Astrocyte (in vitro differentiated cells and primary cell): ENCODE data around the gene FBN3. TPM values are rescaled to one million over a fixed set of nuclear protein-coding genes. Genes with fewer than 3 reads are reported as not detected.

Source experiments
- DNase-seq: peaks from one replicate; pipeline ENCODE4 v3.0.0-alpha.2; 2010; ENCODE audit warnings: low read depth
- FAIRE-seq: peaks from 2 replicates; lab custom pipeline; 2011; peaks lifted over from hg19 to GRCh38; lab: Jason Lieb, UNC
- H2AFZ ChIP-seq: 2 replicates; pipeline ENCODE4 v1.6.0; 2012; ENCODE audit warnings: low read depth, low read length, inconsistent platforms
- H3K27ac ChIP-seq: 2 replicates; pipeline ENCODE4 v1.5.1; 2011; ENCODE audit warnings: low read depth, low read length, inconsistent platforms
- H3K27me3 ChIP-seq: 2 replicates; pipeline ENCODE4 v1.6.0; 2011; ENCODE audit warnings: low read length, inconsistent platforms; ENCODE audit not compliant: insufficient read depth
- H3K36me3 ChIP-seq: 2 replicates; pipeline ENCODE4 v1.5.1; 2011; ENCODE audit warnings: low read length, inconsistent platforms; ENCODE audit not compliant: insufficient read depth
- H3K4me1 ChIP-seq: 2 replicates; pipeline ENCODE4 v1.5.1; 2011; ENCODE audit warnings: low read length, inconsistent platforms; ENCODE audit not compliant: insufficient read depth
- H3K4me2 ChIP-seq: 2 replicates; pipeline ENCODE4 v1.6.0; 2012; ENCODE audit warnings: low read length, inconsistent platforms
- H3K4me3 ChIP-seq: 2 replicates; pipeline ENCODE4 v1.5.1; 2011; ENCODE audit warnings: low read depth, mild to moderate bottlenecking, low read length, inconsistent platforms; ENCODE audit not compliant: insufficient read depth
- H3K79me2 ChIP-seq: 2 replicates; pipeline ENCODE4 v1.6.0; 2012; ENCODE audit warnings: mild to moderate bottlenecking, low read length, inconsistent platforms; ENCODE audit not compliant: insufficient read depth
- H3K9ac ChIP-seq: 2 replicates; pipeline ENCODE4 v1.6.0; 2012; ENCODE audit warnings: mild to moderate bottlenecking, low read length, inconsistent platforms
- H3K9me3 ChIP-seq: 2 replicates; pipeline ENCODE4 v1.5.1; 2012; ENCODE audit warnings: low read depth, mild to moderate bottlenecking, low read length, inconsistent platforms; ENCODE audit not compliant: insufficient read depth
- H4K20me1 ChIP-seq: 2 replicates; pipeline ENCODE4 v1.6.0; 2012; ENCODE audit warnings: low read length, inconsistent platforms; ENCODE audit not compliant: insufficient read depth
- H3K27ac Mint-ChIP-seq: one replicate; pipeline ENCODE4 v1.8.0; 2021; ENCODE audit warnings: mild to moderate bottlenecking, mixed read lengths; ENCODE audit not compliant: unreplicated experiment
- H3K27me3 Mint-ChIP-seq: one replicate; pipeline ENCODE4 v1.8.0; 2021; ENCODE audit warnings: low read depth, mixed read lengths; ENCODE audit not compliant: unreplicated experiment
- H3K36me3 Mint-ChIP-seq: one replicate; pipeline ENCODE4 v1.8.0; 2021; ENCODE audit warnings: low read depth, mixed read lengths; ENCODE audit not compliant: unreplicated experiment
- H3K4me1 Mint-ChIP-seq: one replicate; pipeline ENCODE4 v1.8.0; 2021; ENCODE audit warnings: low read depth, mixed read lengths; ENCODE audit not compliant: unreplicated experiment
- H3K4me3 Mint-ChIP-seq: one replicate; pipeline ENCODE4 v1.8.0; 2021; ENCODE audit warnings: mild to moderate bottlenecking, moderate library complexity, mixed read lengths; ENCODE audit not compliant: unreplicated experiment
- H3K9me3 Mint-ChIP-seq: one replicate; pipeline ENCODE4 v1.8.0; 2021; ENCODE audit warnings: mild to moderate bottlenecking, mixed read lengths; ENCODE audit not compliant: unreplicated experiment
- CTCF ChIP-seq: IDR thresholded peaks from 2 replicates; pipeline ENCODE4 v1.5.1; 2011; ENCODE audit warnings: low read depth, mild to moderate bottlenecking, inconsistent platforms, low read length, moderate library complexity; ENCODE audit not compliant: insufficient read depth
- EZH2 ChIP-seq: IDR thresholded peaks from 2 replicates; pipeline ENCODE4 v1.6.1; 2012; ENCODE audit warnings: mild to moderate bottlenecking, low read length, inconsistent platforms; ENCODE audit not compliant: insufficient read depth
- total RNA-seq: library from RNA; stranded (reverse); gene quantifications from 2 replicates; pipeline ENCODE4 v1.2.1, GENCODE V29; 2021

Gene FBN3
- total RNA-seq, 1 donor from 2014 or later, result 1.00 TPM

- no peak overlapping the region for H2AFZ ChIP-seq
- H4K20me1 ChIP-seq, result no peaks in the 10 kb centered on the region
- no peak for TF ChIP-seq EZH2
- TF ChIP-seq CTCF, result no peak
- no peak overlapping the region for H3K9ac ChIP-seq
- DNase-seq (no peak), FAIRE-seq (no peak)
- no peaks in the 10 kb centered on the region for H3K36me3 ChIP-seq
- H3K27ac ChIP-seq, result no peak overlapping the region
- Mint-ChIP-seq H3K27ac (no peak overlapping the region), H3K36me3 (no peaks in the 10 kb centered on the region), H3K4me1 (no peaks in the 10 kb centered on the region), H3K4me3 (no peak overlapping the region), H3K27me3 (peaks cover 7% of the 10 kb centered on the region), H3K9me3 (no peaks in the 10 kb centered on the region)
- H3K9me3 ChIP-seq, result no peaks in the 10 kb centered on the region
- H3K4me3 ChIP-seq, result no peak overlapping the region
- H3K79me2 ChIP-seq, result no peaks in the 10 kb centered on the region
- H3K4me1 ChIP-seq, result no peaks in the 10 kb centered on the region
- no peak overlapping the region for H3K4me2 ChIP-seq
- H3K27me3 ChIP-seq, result no peaks in the 10 kb centered on the region
These were observed 107.9 kb downstream of the FBN3 start for GRCh38 chr19:8041531-8041931.

GRCh38 chr19:8039231-8039630, 110.2 kb downstream of the FBN3 start:
- H3K4me1 Mint-ChIP-seq, result no peaks in the 10 kb centered on the region
- H3K36me3 ChIP-seq, result no peaks in the 10 kb centered on the region

GRCh38 chr19:8038815-8039214, 110.6 kb downstream of the FBN3 start:
- Histone ChIP-seq H3K36me3 (no peaks in the 10 kb centered on the region), H4K20me1 (no peaks in the 10 kb centered on the region), H3K4me2 (no peak overlapping the region), H3K27ac (no peak overlapping the region), H3K79me2 (no peaks in the 10 kb centered on the region), H3K9me3 (no peaks in the 10 kb centered on the region), H3K4me3 (no peak overlapping the region), H3K27me3 (no peaks in the 10 kb centered on the region), H3K4me1 (no peaks in the 10 kb centered on the region), H3K9ac (no peak overlapping the region), H2AFZ (no peak overlapping the region)
- Mint-ChIP-seq H3K27ac (no peak overlapping the region), H3K27me3 (peaks cover 7% of the 10 kb centered on the region), H3K36me3 (no peaks in the 10 kb centered on the region), H3K4me3 (no peak overlapping the region), H3K4me1 (no peaks in the 10 kb centered on the region), H3K9me3 (no peaks in the 10 kb centered on the region)
- TF ChIP-seq EZH2 (no peak), CTCF (no peak)
- DNase-seq (no peak), FAIRE-seq (no peak)

More at GRCh38 chr19:8039231-8039630, 110.2 kb downstream of the FBN3 start:
- Histone ChIP-seq H4K20me1 (no peaks in the 10 kb centered on the region), H3K4me3 (no peak overlapping the region), H3K9ac (no peak overlapping the region), H2AFZ (no peak overlapping the region), H3K9me3 (no peaks in the 10 kb centered on the region), H3K27ac (no peak overlapping the region), H3K4me2 (no peak overlapping the region), H3K27me3 (no peaks in the 10 kb centered on the region), H3K79me2 (no peaks in the 10 kb centered on the region), H3K4me1 (no peaks in the 10 kb centered on the region)
- Mint-ChIP-seq H3K27me3 (peaks cover 7% of the 10 kb centered on the region), H3K36me3 (no peaks in the 10 kb centered on the region), H3K9me3 (no peaks in the 10 kb centered on the region), H3K27ac (no peak overlapping the region), H3K4me3 (no peak overlapping the region)
- FAIRE-seq, result no peak
- no peak for DNase-seq
- no peak for TF ChIP-seq EZH2
